HG02870 (cell line): Measurements from ENCODE around the gene PRR4.

ENCODE experiments used
- ATAC-seq: cut with Tn5 transposase; IDR thresholded peaks from one replicate; pipeline ENCODE4 v1.9.1; 2021; ENCODE audit warnings: mild to moderate bottlenecking, moderate library complexity; ENCODE audit not compliant: unreplicated experiment

PRR4 gene

GRCh38 chr12:10849425-10849878 lies at the start of gene PRR4:
Gene PRR4, minus strand, starts transcription at chr12:10849475. Its CDS starts 38 bp downstream, at chr12:10849437.
- no peak for ATAC-seq

DNA sequence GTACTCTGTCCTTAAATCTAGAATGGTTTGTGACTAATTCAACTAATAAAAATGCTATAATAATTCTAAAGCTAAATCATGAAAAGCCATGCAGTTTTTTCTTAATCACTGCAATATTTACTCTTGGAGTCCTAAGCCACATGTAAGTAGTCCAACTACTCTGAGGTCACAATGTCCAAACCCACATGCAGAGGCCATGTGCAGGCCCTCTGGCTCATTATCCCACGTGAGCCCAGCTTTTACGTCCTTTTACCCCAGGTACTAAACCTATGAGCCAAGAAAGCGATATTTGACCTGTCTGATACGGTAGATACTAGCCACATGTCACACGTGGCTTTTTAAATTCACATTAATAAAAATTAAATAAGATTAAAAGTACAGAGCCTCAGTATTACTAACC lies 47.6 kb upstream of the PRR4 start:
- ATAC-seq, result no peak

DNA sequence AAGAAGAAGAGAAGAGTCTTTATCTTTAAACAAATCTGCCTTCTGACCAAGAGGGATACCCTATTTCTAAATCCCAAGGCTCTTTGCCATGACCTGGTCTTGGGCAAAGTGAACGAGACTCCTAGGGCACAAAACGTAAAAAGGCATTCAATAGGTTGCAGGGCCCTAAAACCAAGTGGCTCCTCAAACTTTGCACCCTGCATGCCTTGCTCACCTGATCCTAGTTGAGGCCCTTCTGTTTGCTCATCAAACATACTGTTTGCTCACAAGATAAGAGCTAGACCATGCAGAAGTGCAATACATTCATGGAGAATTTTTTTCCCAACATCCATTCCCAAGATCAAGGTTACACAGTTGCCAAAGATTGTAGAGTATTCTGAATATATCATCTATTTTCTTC lies 42.7 kb upstream of the PRR4 start:
- ATAC-seq, result no peak

DNA sequence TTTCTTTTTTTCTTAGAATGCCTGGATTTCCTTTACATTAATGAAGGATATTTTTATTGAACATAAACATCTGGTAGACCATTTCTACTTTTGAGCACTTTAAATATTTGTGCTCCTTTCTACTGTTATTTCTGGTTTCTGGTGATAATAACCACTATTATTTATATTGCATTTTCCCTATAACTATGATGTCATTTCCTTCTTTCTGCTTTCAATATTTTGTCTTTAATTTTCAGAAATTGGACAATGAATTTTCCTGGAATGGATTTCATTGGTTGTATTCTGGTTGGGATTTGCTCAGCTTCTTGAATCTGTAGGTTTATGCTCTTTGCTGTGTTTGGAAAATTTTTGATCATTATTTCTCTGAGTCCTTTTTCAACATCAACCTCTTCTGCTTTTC lies 40.0 kb upstream of the PRR4 start:
- no peak for ATAC-seq

GRCh38 chr12:10884086-10884725 lies 34.9 kb upstream of the PRR4 start, which contains the start of gene PRH1:
Gene PRH1, minus strand, starts transcription at chr12:10884255. Its CDS starts 38 bp downstream, at chr12:10884217.
- no peak for ATAC-seq

DNA sequence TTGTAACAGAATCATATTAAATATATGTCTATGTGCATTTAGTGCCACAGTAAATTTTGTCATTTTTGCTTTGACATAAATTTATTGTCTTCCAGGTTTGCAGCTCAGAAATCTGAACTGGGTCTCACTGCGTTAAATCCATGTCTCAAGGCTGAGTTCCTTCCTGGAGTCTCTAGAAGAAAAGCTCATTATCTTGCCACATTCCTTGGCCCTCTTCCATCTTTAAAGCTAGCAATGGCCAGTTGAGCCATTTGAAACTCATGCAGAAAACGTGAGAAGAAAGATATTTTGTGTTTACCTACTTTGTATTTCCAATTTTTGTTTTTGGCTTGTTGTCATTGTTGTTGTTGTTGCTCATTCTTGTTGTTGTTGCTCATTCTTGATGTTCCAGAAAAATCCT lies 24.1 kb upstream of the PRR4 start:
- no peak for ATAC-seq

GRCh38 chr12:10867381-10867780 lies 18.1 kb upstream of the PRR4 start:
- ATAC-seq, result no peak

DNA sequence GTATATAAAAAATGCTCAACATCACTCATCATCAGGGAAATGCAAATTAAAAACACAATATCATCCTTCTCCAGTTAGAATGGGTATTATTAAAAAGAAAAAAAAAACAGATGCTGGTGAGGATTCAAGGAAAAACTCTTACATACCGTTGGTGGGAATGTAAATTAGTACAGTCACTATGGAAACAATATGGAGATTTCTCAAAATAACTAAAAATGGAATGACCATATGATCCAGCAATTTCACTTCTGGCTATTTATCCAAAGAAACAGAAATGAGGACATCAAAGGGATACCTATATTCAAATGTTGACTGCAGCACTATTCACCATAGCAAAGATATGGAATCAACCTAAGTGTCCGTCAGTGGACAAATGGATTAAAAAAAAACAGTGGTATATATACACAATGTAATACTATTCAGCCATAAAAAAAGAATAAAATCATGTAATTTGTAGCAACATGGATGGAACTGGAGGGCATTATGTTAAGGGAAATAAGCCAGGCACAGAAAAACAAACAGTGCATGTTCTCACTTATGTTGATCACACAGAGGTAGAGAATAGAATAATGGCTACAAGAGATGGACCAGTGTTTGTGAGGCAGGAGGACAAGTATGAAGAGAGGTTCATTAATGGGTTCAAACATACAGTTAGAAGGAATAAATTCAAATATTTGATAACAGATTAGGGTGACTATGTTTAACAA lies 14.4 kb upstream of the PRR4 start:
- ATAC-seq, result no peak

- no peak for ATAC-seq
Measured at GRCh38 chr12:10861366-10861765, 12.1 kb upstream of the PRR4 start.

DNA sequence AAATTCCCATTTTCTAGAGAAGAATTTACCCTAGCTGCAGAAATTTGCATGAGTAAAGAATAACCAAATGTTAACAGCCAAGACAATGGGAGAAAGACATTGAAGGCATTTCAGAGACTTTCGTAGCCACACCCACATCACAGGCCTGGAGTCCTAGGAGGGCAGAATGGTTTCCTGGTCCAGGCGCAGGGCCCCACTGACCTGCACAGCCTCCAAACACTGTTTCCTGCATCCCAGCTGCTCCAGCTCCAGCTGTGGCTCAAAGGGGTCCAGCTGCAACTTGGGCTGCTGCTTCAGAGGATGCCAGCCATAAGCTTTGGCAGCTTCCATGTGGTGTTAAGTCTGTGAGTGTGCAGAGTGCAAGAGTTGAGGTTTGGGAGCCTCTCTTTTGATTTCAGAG lies 6.5 kb upstream of the PRR4 start:
- no peak for ATAC-seq

DNA sequence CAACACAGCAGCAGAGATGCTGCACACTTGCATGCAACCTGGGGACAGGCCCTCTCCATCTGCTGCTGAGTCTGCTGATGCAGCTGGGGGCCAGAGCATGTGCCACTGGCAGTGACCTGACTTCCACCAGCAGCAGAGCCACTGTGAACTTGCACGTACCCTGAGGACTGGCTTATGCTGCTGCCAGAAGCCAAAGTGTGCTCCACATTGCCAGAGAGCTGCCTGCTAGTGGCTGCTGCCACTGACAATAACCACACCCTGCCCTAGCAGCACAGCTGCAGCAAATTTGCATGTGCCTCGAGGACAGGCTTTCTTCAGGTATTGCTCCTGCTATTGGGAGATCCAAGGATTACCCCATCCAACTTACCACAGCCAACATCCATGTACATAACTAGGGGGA lies 4.5 kb upstream of the PRR4 start:
- no peak for ATAC-seq

- ATAC-seq, result no peak
Measured at GRCh38 chr12:10851243-10851858, 2.1 kb upstream of the PRR4 start.

- no peak for ATAC-seq
Measured at GRCh38 chr12:10847744-10848143, 1.5 kb downstream of the PRR4 start.

DNA sequence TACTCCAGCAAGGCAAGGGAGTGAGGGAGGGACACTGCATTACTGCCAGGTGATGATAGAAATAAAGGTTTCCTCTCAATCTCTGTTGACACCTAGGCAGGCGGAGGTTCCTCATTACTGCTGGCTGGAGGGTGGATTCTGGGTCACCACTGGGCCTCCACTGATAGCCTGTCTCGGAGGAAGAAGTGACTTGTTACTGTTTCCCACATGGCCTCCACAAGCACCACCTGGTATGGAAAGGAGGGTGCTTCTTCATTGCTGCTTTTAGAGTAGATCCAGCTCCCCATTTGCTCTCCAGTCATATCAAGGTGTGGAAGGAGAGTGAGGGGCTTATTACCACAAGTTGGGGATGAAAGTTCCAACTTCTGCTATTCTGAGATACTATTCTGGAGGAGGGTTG lies 6.4 kb downstream of the PRR4 start:
- ATAC-seq, result no peak

DNA sequence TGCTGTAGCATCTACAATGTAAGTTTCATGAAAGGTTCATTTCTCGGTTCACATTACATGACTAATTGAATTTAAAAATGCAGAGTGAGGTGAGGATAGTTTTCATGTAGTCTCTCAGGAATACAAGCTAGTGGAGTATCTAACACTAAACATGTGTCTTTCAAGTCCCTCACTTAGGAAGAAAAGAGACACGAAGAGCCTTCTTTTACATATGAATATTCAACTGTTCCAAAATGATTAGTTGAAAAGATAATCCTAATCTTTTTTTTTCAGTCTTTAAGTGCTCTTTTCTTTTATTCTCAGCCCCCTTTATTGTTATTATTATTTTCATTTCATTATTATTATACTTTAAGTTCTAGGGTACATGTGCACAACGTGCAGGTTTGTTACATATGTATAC lies 10.8 kb downstream of the PRR4 start:
- no peak for ATAC-seq

- no peak for ATAC-seq
Measured at GRCh38 chr12:10829994-10830393, 19.3 kb downstream of the PRR4 start.

DNA sequence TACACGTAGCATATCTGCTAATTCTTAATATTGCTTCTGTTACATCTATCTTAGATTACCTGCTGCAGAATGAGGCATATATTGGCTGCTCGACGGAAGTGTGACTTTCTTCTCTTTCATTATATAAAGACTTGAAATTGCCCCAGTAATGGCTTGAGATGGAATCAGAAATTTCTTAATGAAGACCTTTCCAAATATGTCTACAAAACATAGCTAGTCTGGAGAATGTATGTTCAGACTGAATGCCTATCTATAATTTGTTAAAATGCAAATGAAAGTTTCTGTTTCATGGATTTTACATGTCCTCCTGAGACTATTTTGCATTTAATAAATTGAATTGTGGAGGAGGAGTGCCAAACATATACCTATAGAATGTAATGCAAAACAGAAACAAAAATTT lies 23.0 kb downstream of the PRR4 start, which contains the start of gene TAS2R10:
Gene TAS2R10 (minus strand): TSS at position 101 of the 400 bp plus-strand sequence. CDS start 89 bp downstream, at position 12.
- ATAC-seq, result no peak

DNA sequence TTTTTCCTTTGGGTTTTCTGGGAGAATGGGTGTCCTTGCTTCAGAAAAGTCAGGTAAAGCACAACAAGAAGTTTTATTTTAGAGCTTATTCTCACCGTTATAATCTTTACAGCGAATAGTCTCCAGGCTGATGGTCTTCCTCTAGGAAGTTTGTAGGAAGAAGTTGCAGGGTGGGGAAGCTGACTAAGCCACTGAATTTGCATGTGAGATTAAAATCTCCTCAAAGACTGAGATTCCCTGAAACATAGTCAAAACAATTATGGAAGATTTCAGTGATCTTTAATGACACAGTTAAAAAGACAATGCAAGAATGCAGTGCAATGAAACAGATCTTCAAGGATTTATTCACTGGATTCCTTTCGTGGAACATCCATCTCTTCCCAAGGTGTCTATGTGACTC lies 24.3 kb downstream of the PRR4 start:
- ATAC-seq, result no peak

GRCh38 chr12:10811883-10812536 lies 37.3 kb downstream of the PRR4 start:
- no peak for ATAC-seq

- ATAC-seq, result no peak
Measured at GRCh38 chr12:10810068-10810467, 39.2 kb downstream of the PRR4 start, which contains the start of gene TAS2R9. Gene TAS2R9, minus strand, starts transcription at chr12:10810168. Its CDS starts 93 bp downstream, at chr12:10810075.

- ATAC-seq, result no peak
Measured at GRCh38 chr12:10807186-10807585, 42.1 kb downstream of the PRR4 start, which contains the start of gene TAS2R8. Gene TAS2R8, minus strand, starts transcription at chr12:10807286. Its CDS starts 306 bp downstream, at chr12:10806980.
